Measurements from ENCODE around the gene OPCML.

Gene OPCML

GRCh38 chr11:132549001-132549400 is 983.3 kb downstream of the OPCML start:
- no peak for TF ChIP-seq CTCF (IDR thresholded peaks at IDR 0.05; ENCODE audit: poor library complexity, severe bottlenecking)
- no peak for DNase-seq (ENCODE audit: low spot score)
- no peaks in the 10 kb centered on the region for H3K4me1 ChIP-seq (ENCODE audit: insufficient read depth, poor library complexity, severe bottlenecking)

DNA sequence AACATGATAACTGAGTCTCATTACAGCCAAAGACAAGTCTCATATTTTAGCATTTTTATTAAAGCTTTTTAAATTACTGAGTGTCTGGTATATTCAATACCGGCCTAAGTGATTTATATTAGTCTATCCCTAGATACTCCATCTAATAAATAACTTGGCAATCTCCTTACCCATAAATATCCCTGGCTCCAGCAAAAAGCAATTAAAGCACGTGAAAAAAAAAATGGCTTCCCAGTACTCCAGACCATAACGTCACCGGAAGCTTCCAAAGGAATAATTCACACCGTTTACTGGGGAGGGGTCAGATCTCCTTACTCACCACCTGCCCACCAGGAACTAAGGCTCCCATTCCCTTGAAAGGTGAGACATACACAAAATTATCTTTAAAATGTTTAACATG is 988.3 kb downstream of the OPCML start:
- ATAC-seq (ENCODE audit: low read depth) = no peak
- no peaks in the 10 kb centered on the region for H3K9me3 ChIP-seq (ENCODE audit: severe bottlenecking)
- no peak overlapping the region for H3K27ac ChIP-seq (ENCODE audit: poor library complexity, severe bottlenecking)
- TF ChIP-seq CTCF (IDR thresholded peaks at IDR 0.05; ENCODE audit: poor library complexity, severe bottlenecking) = no peak
- no peaks in the 10 kb centered on the region for H3K27me3 ChIP-seq (ENCODE audit: insufficient read depth, poor library complexity, severe bottlenecking)
- H3K4me1 ChIP-seq (ENCODE audit: insufficient read depth, poor library complexity, severe bottlenecking) = no peaks in the 10 kb centered on the region
- no peak for DNase-seq (ENCODE audit: low spot score)
- H3K36me3 ChIP-seq (ENCODE audit: low read depth) = no peaks in the 10 kb centered on the region
- no peak overlapping the region for H3K4me3 ChIP-seq (ENCODE audit: severe bottlenecking)

More at GRCh38 chr11:132549001-132549400, 983.3 kb downstream of the OPCML start:
- H3K4me3 ChIP-seq (ENCODE audit: severe bottlenecking) = no peak overlapping the region
- no peaks in the 10 kb centered on the region for H3K27me3 ChIP-seq (ENCODE audit: insufficient read depth, poor library complexity, severe bottlenecking)
- H3K9me3 ChIP-seq (ENCODE audit: severe bottlenecking) = no peaks in the 10 kb centered on the region
- H3K27ac ChIP-seq (ENCODE audit: poor library complexity, severe bottlenecking) = no peak overlapping the region
- no peak for ATAC-seq (ENCODE audit: low read depth)
- no peaks in the 10 kb centered on the region for H3K36me3 ChIP-seq (ENCODE audit: low read depth)

DNA sequence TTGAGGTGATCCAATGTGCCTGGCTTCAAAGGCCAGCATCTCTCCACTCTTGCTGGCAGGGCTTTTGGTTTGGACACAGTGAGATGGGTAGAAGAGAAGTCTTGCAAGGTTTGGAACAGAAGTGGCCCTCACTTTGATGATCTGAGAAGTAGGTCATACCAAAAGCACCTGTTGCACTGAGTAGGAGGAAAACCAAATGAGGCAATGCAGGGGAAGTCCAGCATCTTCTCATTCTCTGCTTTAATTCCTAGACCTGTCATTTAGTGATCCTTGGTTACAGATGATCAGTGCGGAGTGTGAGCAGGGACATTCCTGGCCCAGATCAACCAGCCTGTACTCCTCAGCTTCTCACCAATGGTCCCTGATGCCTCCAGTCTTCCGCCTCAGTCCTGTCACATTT is 990.5 kb downstream of the OPCML start:
- no peaks in the 10 kb centered on the region for H3K36me3 ChIP-seq (ENCODE audit: low read depth)
- H3K9me3 ChIP-seq (ENCODE audit: severe bottlenecking) = no peaks in the 10 kb centered on the region
- ATAC-seq (ENCODE audit: low read depth) (no peak), DNase-seq (ENCODE audit: low spot score) (no peak)
- H3K27ac ChIP-seq (ENCODE audit: poor library complexity, severe bottlenecking) = no peak overlapping the region
- H3K27me3 ChIP-seq (ENCODE audit: insufficient read depth, poor library complexity, severe bottlenecking) = no peaks in the 10 kb centered on the region
- TF ChIP-seq CTCF (IDR thresholded peaks at IDR 0.05; ENCODE audit: poor library complexity, severe bottlenecking) = no peak
- H3K4me1 ChIP-seq (ENCODE audit: insufficient read depth, poor library complexity, severe bottlenecking) = no peaks in the 10 kb centered on the region
- no peak overlapping the region for H3K4me3 ChIP-seq (ENCODE audit: severe bottlenecking)

DNA sequence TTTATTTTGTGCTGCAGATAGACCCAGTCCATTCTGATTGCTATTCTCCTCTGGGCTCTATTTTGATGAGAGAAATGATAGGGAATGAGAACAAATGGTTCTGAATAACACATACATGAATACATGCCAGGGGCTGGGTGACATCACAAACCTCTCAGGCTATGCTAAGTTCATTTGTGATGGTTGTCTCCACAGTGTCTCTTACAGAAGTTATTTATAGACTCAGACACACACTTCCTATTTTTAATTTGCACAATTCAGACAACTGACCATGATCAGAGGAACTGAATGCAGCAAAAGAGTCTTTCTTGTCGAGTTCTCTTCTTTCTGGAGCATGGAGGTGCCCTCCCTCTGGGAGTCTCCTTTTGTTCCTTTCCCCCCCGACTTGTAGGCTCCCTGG is 991.7 kb downstream of the OPCML start:
- ATAC-seq (ENCODE audit: low read depth) (no peak), DNase-seq (ENCODE audit: low spot score) (no peak)
- no peaks in the 10 kb centered on the region for H3K9me3 ChIP-seq (ENCODE audit: severe bottlenecking)
- no peaks in the 10 kb centered on the region for H3K36me3 ChIP-seq (ENCODE audit: low read depth)
- no peak for TF ChIP-seq CTCF (IDR thresholded peaks at IDR 0.05; ENCODE audit: poor library complexity, severe bottlenecking)
- H3K27me3 ChIP-seq (ENCODE audit: insufficient read depth, poor library complexity, severe bottlenecking) = no peaks in the 10 kb centered on the region
- no peaks in the 10 kb centered on the region for H3K4me1 ChIP-seq (ENCODE audit: insufficient read depth, poor library complexity, severe bottlenecking)
- no peak overlapping the region for H3K4me3 ChIP-seq (ENCODE audit: severe bottlenecking)
- H3K27ac ChIP-seq (ENCODE audit: poor library complexity, severe bottlenecking) = no peak overlapping the region

- no peaks in the 10 kb centered on the region for H3K36me3 ChIP-seq (ENCODE audit: low read depth)
- H3K4me3 ChIP-seq (ENCODE audit: severe bottlenecking) = no peak overlapping the region
- ATAC-seq (ENCODE audit: low read depth) (no peak), DNase-seq (ENCODE audit: low spot score) (no peak)
- H3K27me3 ChIP-seq (ENCODE audit: insufficient read depth, poor library complexity, severe bottlenecking) = no peaks in the 10 kb centered on the region
- no peaks in the 10 kb centered on the region for H3K4me1 ChIP-seq (ENCODE audit: insufficient read depth, poor library complexity, severe bottlenecking)
- H3K27ac ChIP-seq (ENCODE audit: poor library complexity, severe bottlenecking) = no peak overlapping the region
- H3K9me3 ChIP-seq (ENCODE audit: severe bottlenecking) = no peaks in the 10 kb centered on the region
- TF ChIP-seq CTCF (IDR thresholded peaks at IDR 0.05; ENCODE audit: poor library complexity, severe bottlenecking) = no peak
Observed at GRCh38 chr11:132539590-132540368, 992.5 kb downstream of the OPCML start.
